ENCODE measurements around the gene SCFD2. TPM values are rescaled to one million over a fixed set of nuclear protein-coding genes. Genes with fewer than 3 reads are reported as not detected.
A peak's percentile ranks its signal among the peaks of the same experiment; 100 is the strongest.

Gene SCFD2
- total and polyA plus RNA-seq, 9 donors, result 9.4 to 14.8 (median 11.3) TPM

- Histone ChIP-seq H3K36me3 (ENCODE audit: control insufficient read depth, insufficient read depth, low read length) (no peaks in the 10 kb centered on the region), H3K9me3 (replicated peaks; ENCODE audit: control insufficient read depth, low read depth, low read length) (no peaks in the 10 kb centered on the region), H3K4me1 (ENCODE audit: control insufficient read depth, insufficient read depth, low read length) (peaks cover 27% of the 10 kb centered on the region), H3K4me3 (ENCODE audit: low read length) (no peak overlapping the region), H3K27me3 (ENCODE audit: control insufficient read depth, insufficient read depth, low read length) (no peaks in the 10 kb centered on the region), H3K27ac (ENCODE audit: low read length) (peak overlapping the region; percentile 13)
- DNase-seq, result peak; percentile 77
- 0% methylated on average over 1 of the region's 5 CpGs for WGBS (ENCODE audit: insufficient coverage)
Measured at GRCh38 chr4:53010318-53010717, 355.5 kb downstream of the SCFD2 start.

- Histone ChIP-seq H3K36me3 (ENCODE audit: control insufficient read depth, insufficient read depth, low read length) (no peaks in the 10 kb centered on the region), H3K9me3 (replicated peaks; ENCODE audit: control insufficient read depth, low read depth, low read length) (no peaks in the 10 kb centered on the region), H3K27ac (ENCODE audit: low read length) (peak overlapping the region; percentile 13), H3K4me3 (ENCODE audit: low read length) (no peak overlapping the region), H3K4me1 (ENCODE audit: control insufficient read depth, insufficient read depth, low read length) (peaks cover 27% of the 10 kb centered on the region), H3K27me3 (ENCODE audit: control insufficient read depth, insufficient read depth, low read length) (no peaks in the 10 kb centered on the region)
- no peak for DNase-seq
- WGBS (ENCODE audit: insufficient coverage), result 64% methylated on average over 2 of the region's 3 CpGs
Measured at GRCh38 chr4:53009824-53010223, 356.0 kb downstream of the SCFD2 start.

GRCh38 chr4:53007024-53007423 is 358.8 kb downstream of the SCFD2 start:
- H3K27ac ChIP-seq (ENCODE audit: low read length), result no peak overlapping the region
- H3K4me3 ChIP-seq (ENCODE audit: low read length), result no peak overlapping the region
- H3K27me3 ChIP-seq (ENCODE audit: control insufficient read depth, insufficient read depth, low read length), result no peaks in the 10 kb centered on the region
- WGBS (ENCODE audit: insufficient coverage), result 95% methylated on average over 4 of the region's 4 CpGs
- H3K36me3 ChIP-seq (ENCODE audit: control insufficient read depth, insufficient read depth, low read length), result no peaks in the 10 kb centered on the region
- no peak for DNase-seq
- peaks cover 17% of the 10 kb centered on the region for H3K4me1 ChIP-seq (ENCODE audit: control insufficient read depth, insufficient read depth, low read length)
- H3K9me3 ChIP-seq (replicated peaks; ENCODE audit: control insufficient read depth, low read depth, low read length), result no peaks in the 10 kb centered on the region

GRCh38 chr4:53005808-53006207 is 360.1 kb downstream of the SCFD2 start:
- DNase-seq, result no peak
- Histone ChIP-seq H3K4me3 (ENCODE audit: low read length) (no peak overlapping the region), H3K9me3 (replicated peaks; ENCODE audit: control insufficient read depth, low read depth, low read length) (no peaks in the 10 kb centered on the region), H3K4me1 (ENCODE audit: control insufficient read depth, insufficient read depth, low read length) (peaks cover 10% of the 10 kb centered on the region), H3K27ac (ENCODE audit: low read length) (no peak overlapping the region), H3K27me3 (ENCODE audit: control insufficient read depth, insufficient read depth, low read length) (no peaks in the 10 kb centered on the region), H3K36me3 (ENCODE audit: control insufficient read depth, insufficient read depth, low read length) (no peaks in the 10 kb centered on the region)
- 66% methylated on average over 2 of the region's 3 CpGs for WGBS (ENCODE audit: insufficient coverage)

GRCh38 chr4:53005149-53005546 is 360.7 kb downstream of the SCFD2 start:
- Histone ChIP-seq H3K9me3 (replicated peaks; ENCODE audit: control insufficient read depth, low read depth, low read length) (no peaks in the 10 kb centered on the region), H3K27me3 (ENCODE audit: control insufficient read depth, insufficient read depth, low read length) (no peaks in the 10 kb centered on the region), H3K4me3 (ENCODE audit: low read length) (no peak overlapping the region), H3K27ac (ENCODE audit: low read length) (no peak overlapping the region), H3K4me1 (ENCODE audit: control insufficient read depth, insufficient read depth, low read length) (peaks cover 6% of the 10 kb centered on the region), H3K36me3 (ENCODE audit: control insufficient read depth, insufficient read depth, low read length) (no peaks in the 10 kb centered on the region)
- no peak for DNase-seq
- WGBS (ENCODE audit: insufficient coverage), result no CpG with 5 or more reads among the region's 2 CpGs

GRCh38 chr4:53004497-53005148 is 361.2 kb downstream of the SCFD2 start:
- Histone ChIP-seq H3K27ac (ENCODE audit: low read length) (no peak overlapping the region), H3K27me3 (ENCODE audit: control insufficient read depth, insufficient read depth, low read length) (no peaks in the 10 kb centered on the region), H3K4me3 (ENCODE audit: low read length) (no peak overlapping the region), H3K36me3 (ENCODE audit: control insufficient read depth, insufficient read depth, low read length) (no peaks in the 10 kb centered on the region), H3K9me3 (replicated peaks; ENCODE audit: control insufficient read depth, low read depth, low read length) (no peaks in the 10 kb centered on the region), H3K4me1 (ENCODE audit: control insufficient read depth, insufficient read depth, low read length) (peaks cover 3% of the 10 kb centered on the region)
- 100% methylated on average over 4 of the region's 10 CpGs for WGBS (ENCODE audit: insufficient coverage)
- DNase-seq, result no peak

- no peak overlapping the region for H3K27ac ChIP-seq (ENCODE audit: low read length)
- peaks cover 2% of the 10 kb centered on the region for H3K4me1 ChIP-seq (ENCODE audit: control insufficient read depth, insufficient read depth, low read length)
- no peaks in the 10 kb centered on the region for H3K9me3 ChIP-seq (replicated peaks; ENCODE audit: control insufficient read depth, low read depth, low read length)
- no peak overlapping the region for H3K4me3 ChIP-seq (ENCODE audit: low read length)
- DNase-seq, result no peak
- 73% methylated on average over 1 of the region's 3 CpGs for whole genome bisulfite sequencing (ENCODE audit: insufficient coverage)
- no peaks in the 10 kb centered on the region for H3K36me3 ChIP-seq (ENCODE audit: control insufficient read depth, insufficient read depth, low read length)
- H3K27me3 ChIP-seq (ENCODE audit: control insufficient read depth, insufficient read depth, low read length), result no peaks in the 10 kb centered on the region
Measured at GRCh38 chr4:53003959-53004358, 361.9 kb downstream of the SCFD2 start.

- Histone ChIP-seq H3K4me1 (ENCODE audit: control insufficient read depth, insufficient read depth, low read length) (peaks cover 23% of the 10 kb centered on the region), H3K4me3 (ENCODE audit: low read length) (no peak overlapping the region), H3K9me3 (replicated peaks; ENCODE audit: control insufficient read depth, low read depth, low read length) (no peaks in the 10 kb centered on the region), H3K27ac (ENCODE audit: low read length) (no peak overlapping the region), H3K36me3 (ENCODE audit: control insufficient read depth, insufficient read depth, low read length) (no peaks in the 10 kb centered on the region), H3K27me3 (ENCODE audit: control insufficient read depth, insufficient read depth, low read length) (no peaks in the 10 kb centered on the region)
- WGBS (ENCODE audit: insufficient coverage), result 100% methylated on average over 2 of the region's 6 CpGs
- no peak for DNase-seq
Measured at GRCh38 chr4:53000560-53000959, 365.3 kb downstream of the SCFD2 start.

- Histone ChIP-seq H3K27ac (ENCODE audit: low read length) (no peak overlapping the region), H3K36me3 (ENCODE audit: control insufficient read depth, insufficient read depth, low read length) (no peaks in the 10 kb centered on the region), H3K4me1 (ENCODE audit: control insufficient read depth, insufficient read depth, low read length) (peaks cover 23% of the 10 kb centered on the region), H3K4me3 (ENCODE audit: low read length) (no peak overlapping the region), H3K9me3 (replicated peaks; ENCODE audit: control insufficient read depth, low read depth, low read length) (no peaks in the 10 kb centered on the region), H3K27me3 (ENCODE audit: control insufficient read depth, insufficient read depth, low read length) (no peaks in the 10 kb centered on the region)
- WGBS (ENCODE audit: insufficient coverage), result 93% methylated on average over 2 of the region's 6 CpGs
- DNase-seq, result no peak
Measured at GRCh38 chr4:52999626-53000025, 366.2 kb downstream of the SCFD2 start.

GRCh38 chr4:52998413-52998812 is 367.4 kb downstream of the SCFD2 start:
- no peak for DNase-seq
- no peaks in the 10 kb centered on the region for H3K9me3 ChIP-seq (replicated peaks; ENCODE audit: control insufficient read depth, low read depth, low read length)

GRCh38 chr4:52997132-52997416 is 368.8 kb downstream of the SCFD2 start:
- Histone ChIP-seq H3K9me3 (replicated peaks; ENCODE audit: control insufficient read depth, low read depth, low read length) (no peaks in the 10 kb centered on the region), H3K4me3 (ENCODE audit: low read length) (no peak overlapping the region), H3K4me1 (ENCODE audit: control insufficient read depth, insufficient read depth, low read length) (peaks cover 27% of the 10 kb centered on the region), H3K27ac (ENCODE audit: low read length) (peak overlapping the region; percentile 44), H3K27me3 (ENCODE audit: control insufficient read depth, insufficient read depth, low read length) (no peaks in the 10 kb centered on the region), H3K36me3 (ENCODE audit: control insufficient read depth, insufficient read depth, low read length) (no peaks in the 10 kb centered on the region)
- 67% methylated on average over 2 of the region's 3 CpGs for WGBS (ENCODE audit: insufficient coverage)
- no peak for DNase-seq

More at GRCh38 chr4:52998413-52998812, 367.4 kb downstream of the SCFD2 start:
- WGBS (ENCODE audit: insufficient coverage), result no CpG with 5 or more reads among the region's 3 CpGs
- Histone ChIP-seq H3K36me3 (ENCODE audit: control insufficient read depth, insufficient read depth, low read length) (no peaks in the 10 kb centered on the region), H3K27me3 (ENCODE audit: control insufficient read depth, insufficient read depth, low read length) (no peaks in the 10 kb centered on the region), H3K4me3 (ENCODE audit: low read length) (no peak overlapping the region), H3K4me1 (ENCODE audit: control insufficient read depth, insufficient read depth, low read length) (peaks cover 27% of the 10 kb centered on the region), H3K27ac (ENCODE audit: low read length) (no peak overlapping the region)

Measured in muscle of leg (tissue), 11 donors.